GM21825 (cell line): Measurements from ENCODE around the gene NCAM1.
"Not testable (repeated sequence)": the region's sequence is repeated elsewhere in the genome, so short reads cannot be mapped to it uniquely, and the experiment has no call there.

Source experiments
- ATAC-seq: cut with Tn5 transposase; IDR thresholded peaks from one replicate; pipeline ENCODE4 v1.9.1; 2021; ENCODE audit warnings: mild to moderate bottlenecking, moderate library complexity; ENCODE audit not compliant: unreplicated experiment

The NCAM1 gene

DNA sequence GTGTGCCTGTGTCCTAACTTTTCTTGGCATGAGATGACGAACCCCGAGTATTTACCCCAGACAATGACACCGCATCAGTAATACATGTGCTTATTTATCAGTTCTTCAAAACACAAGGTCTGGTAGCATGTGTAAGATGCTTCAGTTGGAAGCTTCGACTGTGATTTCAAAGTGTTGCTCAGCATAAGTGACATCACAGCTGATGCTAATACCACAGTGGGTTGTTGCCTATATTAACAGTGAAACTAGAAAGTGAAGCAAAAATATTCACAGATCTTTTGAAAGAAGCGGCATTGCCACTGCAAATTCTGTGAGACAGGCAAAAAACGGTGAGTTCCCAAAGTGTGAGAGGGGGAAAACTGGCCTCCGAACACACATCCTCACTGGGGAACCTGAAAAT lies 334.8 kb downstream of the NCAM1 start:
- ATAC-seq: no peak

DNA sequence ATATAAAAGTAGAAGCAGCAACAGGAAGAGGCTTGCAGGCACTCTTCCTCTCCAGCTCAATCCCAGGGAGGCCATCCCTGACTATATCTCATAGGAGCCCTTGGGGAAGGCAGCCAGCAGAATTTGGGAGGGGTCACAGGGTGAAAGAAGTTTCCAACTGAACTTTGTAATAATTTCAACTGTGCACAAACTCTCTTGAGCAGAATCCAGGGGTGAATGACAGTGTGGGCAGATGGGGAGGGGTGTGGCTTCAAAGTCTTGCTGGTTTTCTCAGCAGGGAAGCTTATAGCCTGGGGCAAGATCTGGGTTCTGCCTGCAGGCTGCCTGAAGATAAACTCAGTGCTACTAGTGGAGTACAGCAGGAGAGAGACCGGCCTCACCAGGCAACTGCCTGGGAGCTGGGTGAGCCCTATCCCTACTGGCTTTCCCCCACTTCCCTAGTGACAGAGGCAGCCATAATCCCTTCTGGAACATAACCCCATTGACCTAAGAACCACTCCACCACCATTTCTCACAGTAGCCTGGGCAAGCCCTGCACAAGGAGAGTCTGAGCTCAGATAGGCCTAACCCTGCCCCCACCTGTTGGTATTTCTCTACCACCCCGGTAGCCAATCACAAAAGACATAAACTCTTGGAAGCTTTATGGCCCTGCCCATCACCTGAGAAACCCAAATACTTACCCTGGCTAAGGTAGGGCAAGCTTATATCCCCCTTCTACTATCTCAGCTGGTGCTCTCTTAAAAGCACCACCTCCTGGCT lies 335.4 kb downstream of the NCAM1 start:
- ATAC-seq: no peak

DNA sequence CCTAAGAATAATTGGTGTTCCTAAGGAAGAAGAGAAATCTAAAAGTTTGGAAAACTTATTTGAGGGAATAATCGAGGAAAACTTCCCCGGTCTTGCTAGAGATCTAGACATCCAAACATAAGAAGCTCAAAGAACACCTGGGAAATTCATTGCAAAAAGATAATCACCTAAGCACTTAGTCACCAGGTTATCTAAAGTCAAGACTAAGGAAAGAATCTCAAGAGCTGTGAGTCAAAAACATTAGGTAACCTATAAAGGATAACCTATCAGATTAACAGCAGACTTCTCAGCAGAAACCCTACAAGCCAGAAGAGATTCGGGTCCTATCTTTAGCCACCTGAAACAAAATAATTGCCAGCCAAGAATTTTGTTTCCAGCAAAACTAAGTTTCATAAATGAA lies 337.3 kb downstream of the NCAM1 start:
- not testable (repeated sequence) for ATAC-seq

DNA sequence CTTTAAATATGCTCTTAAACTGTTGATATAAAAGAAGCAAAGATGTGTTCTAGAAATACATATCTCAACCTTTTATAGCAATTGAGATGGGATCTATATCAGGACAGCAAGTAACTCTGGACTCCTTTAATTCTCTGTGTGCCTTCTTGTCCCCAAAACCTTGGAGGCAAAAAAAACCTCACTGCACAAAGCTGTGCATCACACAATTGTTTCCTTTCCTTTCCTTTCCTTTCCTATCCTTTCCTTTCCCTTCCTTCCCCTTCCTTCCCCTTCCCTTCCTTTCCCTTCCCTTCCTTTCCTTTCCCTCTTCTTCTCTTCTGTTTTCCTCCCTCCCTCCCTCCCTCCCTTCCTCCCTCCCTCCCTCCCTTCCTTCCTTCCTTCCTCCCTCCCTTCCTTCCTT lies 343.7 kb downstream of the NCAM1 start:
- no peak for ATAC-seq

DNA sequence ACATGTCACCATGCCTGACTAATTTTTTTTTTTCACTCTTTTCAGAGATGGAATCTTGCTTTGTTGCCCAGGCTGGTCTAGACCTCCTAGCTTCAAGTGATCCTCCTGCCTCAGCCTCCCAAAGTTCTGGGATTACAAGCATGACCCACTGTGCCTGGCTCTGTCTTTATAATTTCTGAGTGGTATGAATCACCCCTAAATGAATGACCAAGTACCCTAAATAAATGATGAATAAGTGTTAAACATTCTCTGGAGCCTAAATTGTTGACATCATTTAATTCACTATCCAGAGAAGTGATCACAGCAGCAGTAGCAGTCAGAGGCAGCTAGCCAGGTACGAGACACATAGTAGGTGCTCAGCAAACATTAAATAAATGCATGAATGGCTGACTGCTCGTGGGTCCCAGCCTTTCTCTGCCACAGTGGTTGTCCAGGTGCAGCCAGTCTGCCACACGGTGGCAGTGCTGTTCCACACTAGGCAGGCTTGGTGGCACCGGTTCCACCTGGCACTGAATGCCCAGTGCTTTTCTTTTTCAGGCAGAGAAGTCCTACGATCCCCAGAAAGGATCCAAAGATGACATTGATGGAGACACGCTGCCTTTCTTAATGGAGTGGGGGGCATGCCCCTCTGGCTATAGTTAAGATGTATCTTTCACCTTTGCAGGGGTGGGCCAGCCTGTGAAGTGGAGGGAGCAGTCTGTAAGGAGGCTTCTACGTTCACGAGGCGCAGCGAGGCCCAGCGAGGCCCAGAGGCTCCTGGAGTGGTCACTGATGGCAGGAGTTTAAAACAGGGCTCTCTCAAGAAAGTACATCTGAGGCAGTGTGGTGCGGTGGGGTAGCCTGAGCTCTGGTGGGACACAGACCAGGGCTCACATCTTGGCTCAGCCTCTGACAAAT lies 344.5 kb downstream of the NCAM1 start:
- peak; percentile 81 for ATAC-seq

DNA sequence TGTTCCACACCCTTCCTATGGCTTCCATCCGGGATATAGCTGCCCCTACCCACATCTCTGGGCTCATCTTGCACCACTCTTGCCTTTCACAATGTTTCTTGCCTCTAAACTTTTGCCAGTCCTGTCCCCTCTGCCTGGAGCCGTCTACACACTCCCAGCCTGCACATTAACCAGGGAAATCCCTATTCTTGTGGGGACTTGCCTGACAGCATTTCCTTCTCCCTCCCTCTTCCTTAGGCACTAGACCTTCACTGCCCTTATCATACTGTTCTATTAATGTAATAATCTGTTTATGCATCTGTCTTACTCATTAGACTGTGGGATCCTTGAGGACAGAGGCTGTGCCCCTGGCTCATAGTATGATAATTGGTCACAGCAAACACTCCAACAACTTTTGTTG lies 347.4 kb downstream of the NCAM1 start:
- ATAC-seq: no peak

DNA sequence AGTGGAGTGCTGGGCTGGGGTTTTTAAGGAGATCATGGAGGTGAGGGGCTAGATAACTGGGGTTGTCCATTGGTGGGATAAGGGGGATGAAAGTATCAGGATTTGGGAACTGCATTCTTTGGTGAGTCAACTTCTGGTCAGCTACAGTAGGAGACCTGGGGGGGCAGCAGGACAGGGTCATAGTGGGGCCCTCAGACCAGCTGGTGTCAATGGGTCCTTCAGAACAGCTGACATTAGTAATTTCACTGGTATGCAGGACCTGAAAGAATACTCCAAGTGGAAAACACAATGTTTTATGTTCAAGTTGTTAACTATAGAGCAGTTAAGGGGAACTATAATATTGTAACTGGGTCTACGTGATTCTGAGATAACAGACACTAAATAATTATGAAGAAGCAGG lies 350.3 kb downstream of the NCAM1 start:
- no peak for ATAC-seq

DNA sequence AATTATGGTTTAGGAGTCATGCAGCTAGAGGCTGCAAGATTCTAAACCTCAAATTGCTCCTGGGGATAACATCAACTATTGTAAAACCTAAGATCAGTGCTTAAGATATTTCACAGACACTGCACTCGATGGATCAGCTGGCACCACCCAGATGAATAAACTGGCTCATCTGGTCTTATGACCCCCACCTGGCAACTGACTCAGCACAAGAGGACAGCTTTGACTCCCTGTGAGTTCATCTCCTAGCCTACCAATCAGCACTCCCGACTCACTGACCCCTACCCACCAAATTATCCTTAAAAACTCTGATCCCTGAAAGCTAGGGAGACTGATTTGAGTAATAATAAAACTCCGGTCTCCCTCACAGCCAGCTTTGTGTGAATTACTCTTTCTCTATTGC lies 352.4 kb downstream of the NCAM1 start:
- no peak for ATAC-seq

DNA sequence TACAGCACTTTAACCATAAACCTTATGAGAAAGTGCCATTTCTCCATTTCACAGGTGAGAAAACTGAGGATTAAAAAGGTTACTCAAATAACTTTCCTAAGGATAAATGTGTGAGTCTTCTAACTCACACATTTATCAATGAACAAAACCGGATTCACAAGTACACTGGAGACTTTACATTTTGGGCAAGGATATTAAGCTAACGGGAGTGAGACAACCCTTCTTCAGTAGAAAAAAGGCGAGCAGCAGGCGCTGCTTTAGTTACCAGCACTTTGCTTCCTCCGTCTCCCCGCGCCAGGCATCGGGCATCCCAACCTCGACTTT lies 352.8 kb downstream of the NCAM1 start:
- no peak for ATAC-seq

DNA sequence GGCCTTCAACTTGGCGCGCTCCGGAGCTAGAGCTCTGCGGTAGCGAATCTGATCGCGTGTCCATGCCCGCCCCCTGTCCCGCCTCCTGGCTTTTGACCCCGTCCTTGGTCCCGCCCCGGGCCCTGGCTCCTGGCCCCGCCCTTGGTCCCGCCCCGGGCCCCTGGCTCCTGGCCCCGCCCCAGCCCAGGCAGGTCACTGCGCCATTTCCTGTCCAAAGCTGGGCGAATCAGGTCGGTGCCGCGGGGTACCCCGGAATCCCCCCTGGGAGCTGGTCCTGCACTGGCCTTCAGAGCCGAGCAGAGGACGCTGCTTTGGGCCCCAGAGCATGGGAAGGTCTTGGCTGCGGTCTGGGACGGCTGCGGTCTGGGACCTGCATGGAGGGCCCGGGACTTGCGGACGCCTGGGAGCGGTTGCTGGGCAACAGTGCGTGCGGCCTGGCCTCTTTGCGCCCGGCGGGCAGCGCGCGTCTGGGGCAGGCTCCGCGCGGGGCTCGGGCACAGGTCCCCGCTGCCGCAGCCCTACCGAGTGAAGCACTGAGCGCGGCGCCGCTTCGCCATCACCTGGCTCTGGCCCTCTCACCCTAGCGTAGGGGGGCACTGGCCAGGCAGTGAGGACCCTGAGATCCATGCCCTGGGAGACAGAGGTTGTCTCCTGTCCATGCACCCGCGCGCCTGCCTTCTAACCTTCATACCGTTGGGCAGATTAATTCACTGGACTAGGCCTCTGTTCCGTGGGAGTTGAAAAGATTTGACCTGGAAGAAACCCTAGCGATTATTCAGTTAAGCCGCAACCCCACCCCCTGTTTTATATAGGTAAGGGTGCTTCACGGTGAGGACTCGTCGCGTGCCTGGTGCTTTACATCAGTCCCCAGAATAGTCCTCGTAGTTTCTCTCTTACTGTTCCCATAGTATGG lies 353.4 kb downstream of the NCAM1 start, which contains the start of gene TTC12:
Gene TTC12, plus strand, starts transcription at position 195 of the 913 bp plus-strand sequence. CDS start 1,675 bp downstream, outside the sequence.
- peak; percentile 98 for ATAC-seq

DNA sequence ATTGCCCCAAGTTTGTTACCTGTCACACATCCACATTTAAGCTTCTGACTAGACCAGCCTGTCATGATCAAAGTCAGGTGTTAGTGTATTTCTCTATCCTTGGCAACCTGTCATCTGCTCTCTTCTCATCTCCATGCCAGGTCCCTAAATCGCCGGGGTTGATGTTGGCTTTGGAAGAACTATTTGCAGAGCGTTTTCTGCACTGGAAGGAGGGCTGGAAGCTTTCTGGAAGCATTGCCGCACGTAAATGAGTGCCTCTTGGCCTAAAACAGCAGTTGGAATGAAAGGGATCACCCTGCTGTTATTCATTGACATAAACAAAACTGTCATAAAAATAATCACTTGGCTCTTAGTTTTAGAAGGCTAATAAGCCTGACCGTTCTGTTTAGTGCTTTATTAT lies 354.6 kb downstream of the NCAM1 start:
- no peak for ATAC-seq

DNA sequence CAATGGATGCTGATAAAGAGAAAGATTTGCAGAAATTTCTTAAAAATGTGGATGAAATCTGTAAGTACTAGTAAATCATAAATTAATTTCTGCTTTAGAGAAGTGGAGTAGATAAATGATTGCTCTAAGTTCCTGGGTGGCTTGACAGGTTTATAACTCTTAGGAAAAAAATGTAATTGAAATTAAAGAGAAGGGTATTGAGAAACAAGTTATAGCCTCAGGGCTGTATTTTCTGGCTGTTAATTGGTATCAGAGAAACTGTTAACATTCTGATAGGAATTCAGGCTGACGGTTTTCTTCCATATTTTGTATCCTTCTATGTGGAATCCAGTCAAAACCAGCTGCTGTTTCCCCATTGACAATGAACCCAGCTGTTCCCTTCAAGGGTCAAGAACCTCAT lies 355.0 kb downstream of the NCAM1 start:
- no peak for ATAC-seq

DNA sequence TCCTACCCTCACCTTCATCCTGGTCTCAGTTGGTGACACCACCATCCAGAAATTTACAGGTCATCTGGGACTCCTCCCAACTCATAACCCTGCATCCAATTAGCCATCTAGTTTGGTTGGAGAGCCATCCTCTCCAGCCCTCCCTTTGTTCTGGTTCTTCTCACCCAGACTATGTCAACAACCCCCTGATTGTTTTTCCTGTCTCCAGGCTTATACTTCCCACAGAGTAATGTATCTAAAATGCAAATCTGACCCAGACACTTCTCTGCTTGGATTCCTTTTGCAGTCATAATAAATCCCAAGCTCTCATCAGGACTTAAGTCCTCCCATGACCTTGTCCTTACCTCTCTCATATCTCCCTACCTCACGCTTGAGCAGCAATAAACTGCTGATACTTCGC lies 356.1 kb downstream of the NCAM1 start:
- ATAC-seq: no peak

DNA sequence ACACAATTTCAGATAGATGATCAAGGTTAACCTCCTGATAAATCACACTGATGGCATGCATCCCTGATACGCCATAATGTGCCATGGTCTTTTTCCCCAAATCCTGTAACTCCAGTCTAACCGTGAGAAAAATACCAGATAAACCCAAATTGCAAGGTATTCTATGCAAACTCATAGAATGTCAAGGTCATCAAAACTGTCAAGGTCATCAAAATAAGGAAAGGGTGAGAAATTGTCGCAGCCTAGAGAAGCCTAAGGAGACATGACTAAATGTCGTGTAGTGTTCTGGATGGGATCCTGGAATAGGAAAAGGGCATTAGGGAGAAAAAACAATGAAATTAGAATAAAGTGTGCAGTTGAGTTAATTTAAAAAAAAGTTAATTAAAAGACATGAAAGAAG lies 357.9 kb downstream of the NCAM1 start:
- ATAC-seq: no peak

DNA sequence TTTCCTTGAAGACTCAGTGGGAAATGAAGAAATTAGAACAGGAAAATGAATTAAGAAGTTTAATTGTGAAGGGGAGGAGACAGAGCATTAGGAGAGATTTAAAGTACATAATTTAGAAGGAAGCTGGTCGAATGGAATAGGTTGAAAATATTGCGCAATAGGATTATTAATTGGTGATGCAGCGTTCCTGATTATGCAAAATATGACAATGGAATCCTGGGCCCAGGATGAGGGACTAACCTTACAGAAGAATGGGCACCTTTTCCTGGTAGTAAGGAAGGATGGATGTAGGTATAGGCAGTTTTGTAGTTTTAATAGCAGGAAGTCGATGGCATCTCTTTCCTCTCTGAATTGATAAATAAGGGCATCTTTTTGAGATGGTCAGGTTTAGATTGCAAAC lies 360.9 kb downstream of the NCAM1 start:
- ATAC-seq: no peak

DNA sequence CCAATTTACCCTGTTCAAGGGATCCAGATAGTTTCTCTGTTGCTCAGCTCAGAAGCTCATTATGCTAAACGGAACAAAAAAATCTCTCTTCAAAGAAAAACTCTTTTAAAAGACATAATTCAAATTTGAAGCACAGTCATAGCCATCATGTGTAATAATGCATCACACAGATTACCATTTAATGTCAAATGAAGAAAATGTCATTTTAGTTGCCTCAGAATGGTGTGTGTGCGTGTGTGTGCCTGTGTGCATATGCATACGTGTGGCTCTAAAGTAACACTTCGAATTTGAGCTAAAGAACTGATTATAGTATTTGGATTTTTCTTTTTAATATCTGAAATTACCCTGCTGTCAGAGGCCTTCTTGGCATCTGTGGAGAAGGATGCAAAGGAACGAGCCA lies 363.0 kb downstream of the NCAM1 start:
- ATAC-seq: no peak
